ENCODE data around the gene PRTG.
"Not testable (repeated sequence)": the region's sequence is repeated elsewhere in the genome, so short reads cannot be mapped to it uniquely, and the experiment has no call there.

PRTG gene

GRCh38 chr15:55698653-55699052, 44.3 kb downstream of the PRTG start:
- DNase-seq (ENCODE audit: low read depth): no peak
- TF ChIP-seq CTCF (conservative IDR thresholded peaks at IDR 0.05; ENCODE audit: low read length): no peak

DNA sequence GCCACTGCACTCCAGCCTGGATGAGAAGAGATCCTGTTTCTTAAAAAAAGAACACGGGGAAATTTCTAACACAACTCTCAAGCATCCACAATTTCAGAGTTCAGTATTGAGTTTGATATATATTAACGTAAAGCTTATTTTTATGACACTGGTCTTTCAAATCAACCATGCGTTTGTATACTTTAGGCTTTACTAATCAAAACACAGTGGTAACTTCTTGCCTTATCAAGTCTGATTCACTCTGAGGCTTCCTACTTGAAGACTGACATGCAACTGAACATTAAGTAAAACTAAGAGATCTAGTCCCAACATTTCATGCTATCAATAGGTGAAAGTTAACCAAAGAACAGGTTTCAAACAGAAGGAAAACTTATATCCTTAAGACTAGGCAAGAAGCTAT, 46.7 kb downstream of the PRTG start:
- no peak overlapping the region for H3K4me3 ChIP-seq (ENCODE audit: low read length)
- no peak for DNase-seq (ENCODE audit: low read depth)
- TF ChIP-seq CTCF (conservative IDR thresholded peaks at IDR 0.05; ENCODE audit: low read length): no peak

More at GRCh38 chr15:55698653-55699052, 44.3 kb downstream of the PRTG start:
- H3K4me3 ChIP-seq (ENCODE audit: low read length): no peak overlapping the region

GRCh38 chr15:55695432-55695831, 47.5 kb downstream of the PRTG start:
- TF ChIP-seq CTCF (conservative IDR thresholded peaks at IDR 0.05; ENCODE audit: low read length): no peak
- H3K4me3 ChIP-seq (ENCODE audit: low read length): no peak overlapping the region
- no peak for DNase-seq (ENCODE audit: low read depth)

DNA sequence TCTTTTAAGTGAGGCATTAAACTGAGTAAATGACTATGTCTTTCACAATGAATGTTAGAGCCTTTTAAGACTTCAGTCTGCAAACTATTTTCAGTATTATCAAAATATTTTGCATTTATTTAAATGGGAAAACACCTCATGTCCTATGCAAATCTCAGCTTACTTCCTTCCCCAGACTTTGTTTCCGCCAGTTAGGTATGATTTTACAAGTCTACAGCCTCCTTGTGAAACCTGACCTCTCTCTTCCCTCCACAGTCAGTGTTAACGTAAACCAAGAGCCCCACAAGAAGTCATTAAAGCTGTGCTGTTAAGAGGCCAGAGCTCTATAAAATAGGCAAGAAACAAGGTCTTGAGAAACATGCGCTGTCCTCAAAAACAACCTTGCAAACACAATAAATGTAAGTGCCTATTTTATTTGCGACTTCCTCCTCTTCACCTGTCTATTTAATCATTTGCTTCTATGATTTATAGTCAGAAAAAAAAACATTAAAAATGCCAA, 48.3 kb downstream of the PRTG start:
- no peak overlapping the region for H3K4me3 ChIP-seq (ENCODE audit: low read length)
- TF ChIP-seq CTCF (conservative IDR thresholded peaks at IDR 0.05; ENCODE audit: low read length): no peak
- no peak for DNase-seq (ENCODE audit: low read depth)

- DNase-seq (ENCODE audit: low read depth); H3K4me3 ChIP-seq (ENCODE audit: low read length): not testable (repeated sequence)
These were observed 49.8 kb downstream of the PRTG start for GRCh38 chr15:55693116-55693515.

GRCh38 chr15:55687792-55688191, 55.2 kb downstream of the PRTG start:
- no peak for DNase-seq (ENCODE audit: low read depth)
- no peak for TF ChIP-seq CTCF (conservative IDR thresholded peaks at IDR 0.05; ENCODE audit: low read length)
- no peak overlapping the region for H3K4me3 ChIP-seq (ENCODE audit: low read length)

DNA sequence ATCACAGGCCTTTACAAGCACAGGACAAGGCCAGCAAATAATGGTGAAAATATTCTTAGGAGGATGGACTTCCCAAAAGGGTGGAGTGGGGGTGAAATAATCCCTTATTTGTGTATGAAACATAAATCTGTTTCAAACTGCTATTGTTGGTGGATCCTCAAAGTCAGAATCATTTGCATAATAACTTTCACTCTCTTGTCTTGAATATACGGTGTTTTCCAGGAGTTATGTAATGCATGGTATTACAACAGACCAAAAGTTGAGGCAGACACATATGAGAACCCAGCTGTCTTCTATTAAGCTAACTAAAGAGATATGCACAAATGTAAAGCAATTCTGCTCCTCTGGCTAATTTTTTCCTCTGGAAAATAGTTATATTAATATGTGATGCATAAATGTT, 57.7 kb downstream of the PRTG start:
- peak; percentile 54 for DNase-seq (ENCODE audit: low read depth)
- no peak for TF ChIP-seq CTCF (conservative IDR thresholded peaks at IDR 0.05; ENCODE audit: low read length)
- H3K4me3 ChIP-seq (ENCODE audit: low read length): no peak overlapping the region

DNA sequence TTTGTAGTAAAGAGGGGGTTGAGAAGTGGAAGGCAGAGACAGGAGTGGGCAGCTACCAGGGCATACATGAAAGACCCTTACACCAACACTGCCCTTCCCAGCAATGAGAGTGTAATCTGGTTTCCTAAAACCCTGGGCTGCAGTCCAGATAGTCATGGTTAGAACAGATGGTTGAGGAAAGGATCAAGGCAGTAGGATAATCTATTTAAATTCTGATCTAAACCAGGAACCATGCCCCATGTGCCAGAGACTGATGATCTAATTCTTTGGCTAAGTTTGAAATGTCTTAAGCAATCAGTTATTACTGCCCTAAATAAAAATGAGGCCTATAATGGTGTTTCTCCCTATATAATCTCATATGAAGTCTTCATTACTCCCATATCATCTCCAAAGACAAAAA, 59.6 kb downstream of the PRTG start:
- no peak overlapping the region for H3K4me3 ChIP-seq (ENCODE audit: low read length)
- TF ChIP-seq CTCF (conservative IDR thresholded peaks at IDR 0.05; ENCODE audit: low read length): no peak
- DNase-seq (ENCODE audit: low read depth): peak; percentile 48

All from AG10803 (cell line).